HG03558 (cell line): ENCODE measurements around the gene PI4KA.
A peak's percentile ranks its signal among the peaks of the same experiment; 100 is the strongest.
"Not testable (repeated sequence)": the region's sequence is repeated elsewhere in the genome, so short reads cannot be mapped to it uniquely, and the experiment has no call there.

Source experiments
- ATAC-seq: cut with Tn5 transposase; IDR thresholded peaks from one replicate; pipeline ENCODE4 v1.9.1; 2021; ENCODE audit warnings: moderate number of reproducible peaks; ENCODE audit not compliant: unreplicated experiment; ENCODE audit errors: extremely low read depth

PI4KA gene

GRCh38 chr22:20858615-20859416 lies at the start of gene PI4KA, which contains the start of gene SNAP29:
Gene PI4KA, minus strand, starts transcription at chr22:20858811. Its CDS starts 86 bp downstream, at chr22:20858725.
Gene SNAP29, plus strand, starts transcription at chr22:20859007. Its CDS starts 104 bp downstream, at chr22:20859111.
- ATAC-seq = peak; percentile 81

- no peak for ATAC-seq
Observed at GRCh38 chr22:20906387-20906767, 47.8 kb upstream of the PI4KA start.

- no peak for ATAC-seq
Observed at GRCh38 chr22:20905415-20906386, 47.1 kb upstream of the PI4KA start.

- ATAC-seq = no peak
Observed at GRCh38 chr22:20904980-20905355, 46.4 kb upstream of the PI4KA start.

- ATAC-seq = no peak
Observed at GRCh38 chr22:20904008-20904979, 45.7 kb upstream of the PI4KA start.

GRCh38 chr22:20903093-20903492 lies 44.5 kb upstream of the PI4KA start:
- ATAC-seq = no peak

- ATAC-seq = not testable (repeated sequence)
Observed at GRCh38 chr22:20901093-20902033, 42.8 kb upstream of the PI4KA start.

GRCh38 chr22:20899827-20900423 lies 41.3 kb upstream of the PI4KA start:
- ATAC-seq = no peak

GRCh38 chr22:20897737-20898136 lies 39.1 kb upstream of the PI4KA start:
- ATAC-seq = not testable (repeated sequence)

- no peak for ATAC-seq
Observed at GRCh38 chr22:20890975-20891374, 32.4 kb upstream of the PI4KA start.

- ATAC-seq = no peak
Observed at GRCh38 chr22:20889904-20890540, 31.4 kb upstream of the PI4KA start.

GRCh38 chr22:20889025-20889704 lies 30.6 kb upstream of the PI4KA start:
- no peak for ATAC-seq

- no peak for ATAC-seq
Observed at GRCh38 chr22:20887375-20887774, 28.8 kb upstream of the PI4KA start.

- no peak for ATAC-seq
Observed at GRCh38 chr22:20885557-20886323, 27.1 kb upstream of the PI4KA start.

GRCh38 chr22:20885017-20885556 lies 26.5 kb upstream of the PI4KA start:
- ATAC-seq = no peak

- no peak for ATAC-seq
Observed at GRCh38 chr22:20884454-20884853, 25.8 kb upstream of the PI4KA start.
